HFFc6 (cell line): ENCODE data around the gene CDK5RAP3. TPM values are rescaled to one million over a fixed set of nuclear protein-coding genes. Genes with fewer than 3 reads are reported as not detected.

Experiments
- DNase-seq: peaks from one replicate; pipeline ENCODE4 v3.0.0-alpha.2; 2018
- H3K27ac Mint-ChIP-seq: 2 replicates; pipeline ENCODE4 v1.8.0; 2020; ENCODE audit warnings: mild to moderate bottlenecking, mixed read lengths
- H3K27me3 Mint-ChIP-seq: 2 replicates; pipeline ENCODE4 v1.8.0; 2021; ENCODE audit warnings: mild to moderate bottlenecking, moderate library complexity, mixed read lengths; ENCODE audit not compliant: insufficient read depth
- H3K36me3 Mint-ChIP-seq: 2 replicates; pipeline ENCODE4 v1.8.0; 2021; ENCODE audit warnings: low read depth, mixed read lengths
- H3K4me1 Mint-ChIP-seq: 2 replicates; pipeline ENCODE4 v1.8.0; 2020; ENCODE audit warnings: low read depth, mixed read lengths
- H3K4me3 Mint-ChIP-seq: 2 replicates; pipeline ENCODE4 v1.8.0; 2020; ENCODE audit warnings: mild to moderate bottlenecking, moderate library complexity, mixed read lengths
- H3K9me3 Mint-ChIP-seq: 2 replicates; pipeline ENCODE4 v1.8.0; 2020; ENCODE audit warnings: mild to moderate bottlenecking, mixed read lengths
- total RNA-seq, 6 experiments: library from RNA; stranded (reverse); fragmentation: NEBNext Ultra II Directional; extraction: Animal tissue kit (Norgen Biotek cat#: 25700); gene quantifications; 2 replicates in 1 of 6; 3 replicates in 5 of 6; pipeline ENCODE4 v1.2.3, GENCODE V29; 2021
- TF ChIP-seq, protein P1 (sequence below): fragments of 200-600 bp; sonication (generic); IDR thresholded peaks from 2 replicates; pipeline ENCODE4 v1.5.0; 2021; ENCODE audit warnings: antibody characterized with exemption, mild to moderate bottlenecking

The CDK5RAP3 gene
- total RNA-seq, 6 experiments from 2014 or later, result 78.4 to 91.3 (median 81.8) TPM

DNA sequence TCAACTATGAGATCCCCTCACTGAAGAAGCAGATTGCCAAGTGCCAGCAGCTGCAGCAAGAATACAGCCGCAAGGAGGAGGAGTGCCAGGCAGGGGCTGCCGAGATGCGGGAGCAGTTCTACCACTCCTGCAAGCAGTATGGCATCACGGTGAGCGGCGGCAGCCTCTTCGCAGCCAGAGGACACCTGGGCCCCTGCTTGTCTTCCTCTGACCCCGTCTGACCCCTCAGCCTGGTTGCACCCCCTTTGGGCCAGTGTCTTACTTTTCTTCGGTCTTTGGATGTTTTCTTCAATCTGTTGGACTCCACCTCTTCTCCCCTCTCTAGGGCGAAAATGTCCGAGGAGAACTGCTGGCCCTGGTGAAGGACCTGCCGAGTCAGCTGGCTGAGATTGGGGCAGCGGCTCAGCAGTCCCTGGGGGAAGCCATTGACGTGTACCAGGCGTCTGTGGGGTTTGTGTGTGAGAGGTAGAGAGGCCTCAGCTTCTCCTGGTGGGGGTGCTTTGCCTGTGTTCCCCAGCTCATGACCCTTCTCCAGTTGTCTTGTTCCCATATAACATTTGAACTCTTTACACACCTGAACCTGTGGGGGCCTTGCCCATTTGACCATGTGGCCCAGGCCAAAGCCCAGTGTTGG is 4.4 kb downstream of the CDK5RAP3 start:
- peaks cover 11% of the 10 kb centered on the region for H3K4me1 Mint-ChIP-seq
- no peaks in the 10 kb centered on the region; the same call in 1 of the 2 replicates for H3K27me3 Mint-ChIP-seq
- no peak for DNase-seq
- no peak overlapping the region for H3K4me3 Mint-ChIP-seq
- no peaks in the 10 kb centered on the region for H3K9me3 Mint-ChIP-seq
- TF ChIP-seq, protein P1, sequence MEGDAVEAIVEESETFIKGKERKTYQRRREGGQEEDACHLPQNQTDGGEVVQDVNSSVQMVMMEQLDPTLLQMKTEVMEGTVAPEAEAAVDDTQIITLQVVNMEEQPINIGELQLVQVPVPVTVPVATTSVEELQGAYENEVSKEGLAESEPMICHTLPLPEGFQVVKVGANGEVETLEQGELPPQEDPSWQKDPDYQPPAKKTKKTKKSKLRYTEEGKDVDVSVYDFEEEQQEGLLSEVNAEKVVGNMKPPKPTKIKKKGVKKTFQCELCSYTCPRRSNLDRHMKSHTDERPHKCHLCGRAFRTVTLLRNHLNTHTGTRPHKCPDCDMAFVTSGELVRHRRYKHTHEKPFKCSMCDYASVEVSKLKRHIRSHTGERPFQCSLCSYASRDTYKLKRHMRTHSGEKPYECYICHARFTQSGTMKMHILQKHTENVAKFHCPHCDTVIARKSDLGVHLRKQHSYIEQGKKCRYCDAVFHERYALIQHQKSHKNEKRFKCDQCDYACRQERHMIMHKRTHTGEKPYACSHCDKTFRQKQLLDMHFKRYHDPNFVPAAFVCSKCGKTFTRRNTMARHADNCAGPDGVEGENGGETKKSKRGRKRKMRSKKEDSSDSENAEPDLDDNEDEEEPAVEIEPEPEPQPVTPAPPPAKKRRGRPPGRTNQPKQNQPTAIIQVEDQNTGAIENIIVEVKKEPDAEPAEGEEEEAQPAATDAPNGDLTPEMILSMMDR, result peak; percentile 27; the same call in 1 of the 2 replicates
- H3K36me3 Mint-ChIP-seq, result peaks cover 10% of the 10 kb centered on the region
- no peak overlapping the region for H3K27ac Mint-ChIP-seq

DNA sequence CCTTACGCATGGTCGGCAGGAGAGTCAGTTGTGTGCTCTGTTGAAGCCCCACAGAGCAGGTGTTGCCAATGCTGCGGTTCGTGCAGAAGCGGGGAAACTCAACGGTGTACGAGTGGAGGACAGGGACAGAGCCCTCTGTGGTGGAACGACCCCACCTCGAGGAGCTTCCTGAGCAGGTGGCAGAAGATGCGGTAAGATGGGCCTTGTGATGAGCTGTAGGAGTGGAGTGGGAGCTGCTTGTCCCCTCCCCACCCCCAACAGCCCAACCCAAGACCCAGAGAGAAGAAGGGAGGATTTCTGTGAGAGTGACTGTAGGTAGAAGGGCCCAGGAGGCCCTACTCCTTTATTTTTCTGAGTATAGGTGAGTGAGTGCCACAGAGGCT is 4.9 kb downstream of the CDK5RAP3 start:
- no peak overlapping the region for H3K27ac Mint-ChIP-seq
- H3K36me3 Mint-ChIP-seq, result peaks cover 10% of the 10 kb centered on the region
- H3K4me3 Mint-ChIP-seq, result no peak overlapping the region

DNA sequence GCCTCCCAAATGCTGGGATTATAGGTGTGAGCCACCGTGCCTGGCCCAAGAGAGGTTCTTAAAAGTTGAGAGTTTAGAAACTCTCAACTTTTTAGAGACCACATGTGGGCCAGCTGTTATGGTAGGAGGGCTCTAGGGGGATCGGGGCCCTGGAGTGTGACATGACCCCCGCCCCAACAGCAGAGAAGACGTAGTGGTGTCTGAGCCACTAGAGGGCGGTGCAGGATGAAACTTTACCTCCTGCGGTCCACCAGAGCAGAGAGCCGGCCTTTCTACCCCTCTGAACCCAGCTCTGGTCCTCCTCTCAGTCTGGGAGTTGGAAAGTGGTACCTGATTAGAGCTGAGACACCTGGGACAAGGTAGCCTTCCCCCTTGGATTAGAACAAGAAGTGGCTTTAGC is 7.4 kb downstream of the CDK5RAP3 start:
- peak; percentile 38 for DNase-seq
- no peak overlapping the region for H3K27ac Mint-ChIP-seq
- TF ChIP-seq, protein P1, result peak; percentile 91
- no peaks in the 10 kb centered on the region for H3K9me3 Mint-ChIP-seq
- no peaks in the 10 kb centered on the region; the same call in 1 of the 2 replicates for H3K27me3 Mint-ChIP-seq
- H3K4me3 Mint-ChIP-seq, result no peak overlapping the region
- peaks cover 10% of the 10 kb centered on the region for H3K36me3 Mint-ChIP-seq
- no peaks in the 10 kb centered on the region for H3K4me1 Mint-ChIP-seq

More for the DNA sequence above, 4.9 kb downstream of the CDK5RAP3 start:
- Mint-ChIP-seq H3K9me3 (no peaks in the 10 kb centered on the region), H3K27me3 (no peaks in the 10 kb centered on the region; the same call in 1 of the 2 replicates), H3K4me1 (peaks cover 7% of the 10 kb centered on the region; the same call in 1 of the 2 replicates)
- TF ChIP-seq, protein P1, result no peak
- DNase-seq, result no peak

DNA sequence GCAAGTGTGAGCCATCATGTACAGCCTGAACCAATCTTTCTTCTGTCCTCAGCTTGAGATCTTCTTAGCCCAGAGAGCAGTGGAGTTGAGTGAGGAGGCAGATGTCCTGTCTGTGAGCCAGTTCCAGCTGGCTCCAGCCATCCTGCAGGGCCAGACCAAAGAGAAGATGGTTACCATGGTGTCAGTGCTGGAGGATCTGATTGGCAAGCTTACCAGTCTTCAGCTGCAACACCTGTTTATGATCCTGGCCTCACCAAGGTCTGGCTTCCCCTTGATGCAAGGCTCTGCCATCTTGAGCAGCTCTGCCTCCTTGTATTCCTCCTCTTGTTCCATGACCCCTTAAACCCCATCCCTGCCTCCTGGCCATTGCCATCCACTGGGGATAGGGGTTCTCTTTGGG is 9.6 kb downstream of the CDK5RAP3 start:
- no peaks in the 10 kb centered on the region for H3K4me1 Mint-ChIP-seq
- TF ChIP-seq, protein P1, result no peak
- H3K9me3 Mint-ChIP-seq, result no peaks in the 10 kb centered on the region

DNA sequence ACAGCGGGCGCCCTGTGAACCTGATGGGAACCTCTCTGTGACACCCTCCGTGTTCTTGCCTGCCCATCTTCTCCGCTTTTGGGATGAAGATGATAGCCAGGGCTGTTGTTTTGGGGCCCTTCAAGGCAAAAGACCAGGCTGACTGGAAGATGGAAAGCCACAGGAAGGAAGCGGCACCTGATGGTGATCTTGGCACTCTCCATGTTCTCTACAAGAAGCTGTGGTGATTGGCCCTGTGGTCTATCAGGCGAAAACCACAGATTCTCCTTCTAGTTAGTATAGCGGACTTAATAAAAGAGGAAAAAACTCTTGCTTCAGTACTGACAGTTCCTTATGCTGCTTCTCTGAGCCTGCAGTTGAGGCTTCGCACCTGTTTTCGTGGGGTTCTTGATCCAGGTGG is 10.5 kb downstream of the CDK5RAP3 start:
- no peak for DNase-seq
- Mint-ChIP-seq H3K4me3 (no peak overlapping the region), H3K9me3 (no peaks in the 10 kb centered on the region), H3K27me3 (no peaks in the 10 kb centered on the region; the same call in 1 of the 2 replicates), H3K36me3 (peaks cover 10% of the 10 kb centered on the region), H3K27ac (no peak overlapping the region), H3K4me1 (no peaks in the 10 kb centered on the region; the same call in 1 of the 2 replicates)
- TF ChIP-seq, protein P1, result no peak

More for the DNA sequence above, 9.6 kb downstream of the CDK5RAP3 start:
- H3K36me3 Mint-ChIP-seq, result peaks cover 10% of the 10 kb centered on the region
- no peak overlapping the region for H3K27ac Mint-ChIP-seq
- H3K27me3 Mint-ChIP-seq, result no peaks in the 10 kb centered on the region; the same call in 1 of the 2 replicates
- DNase-seq, result no peak
- H3K4me3 Mint-ChIP-seq, result no peak overlapping the region
